ENCODE measurements around the gene ST7L. TPM values are rescaled to one million over a fixed set of nuclear protein-coding genes. Genes with fewer than 3 reads are reported as not detected.

The ST7L gene
- polyA plus RNA-seq, 6 donors from 2014 or later: 10.7 to 22.0 (median 13.5) TPM

Other genes starting within 250 kb of the ST7L start
- gene CTTNBP2NL, start 222.9 kb downstream of the ST7L start, polyA plus RNA-seq (ENCODE audit: low read depth in 6 of 6): 1 to 10 TPM in 3 of 6 donors, under 1 TPM in 3; 0.19 to 2.7 (median 1.0) TPM
- gene WNT2B, start 110.2 kb downstream of the ST7L start, polyA plus RNA-seq (ENCODE audit: low read depth in 6 of 6): under 1 TPM in 5 of 6 donors, not detected in 1; 0.03 to 0.59 (median 0.20) TPM
- 100 to 1,000 TPM; 202 to 291 (median 254) TPM for gene CAPZA1, start 691 bp upstream of the ST7L start, polyA plus RNA-seq (ENCODE audit: low read depth in 6 of 6)
- gene MOV10, start 55.5 kb upstream of the ST7L start, polyA plus RNA-seq (ENCODE audit: low read depth in 6 of 6): 10 to 100 TPM in 3 of 6 donors, 1 to 10 TPM in 3; 3.4 to 10.5 (median 9.8) TPM
- gene RHOC, start 88.0 kb upstream of the ST7L start, polyA plus RNA-seq (ENCODE audit: low read depth in 6 of 6): 10 to 100 TPM; 34.7 to 85.7 (median 52.0) TPM
- gene PPM1J, start 96.2 kb upstream of the ST7L start, polyA plus RNA-seq (ENCODE audit: low read depth in 6 of 6): 1 to 10 TPM in 5 of 6 donors, under 1 TPM in 1; 0.48 to 3.1 (median 1.5) TPM